Epithelial cell of prostate (primary cell): ENCODE data around the gene CKAP5.
"Not testable (repeated sequence)": the region's sequence is repeated elsewhere in the genome, so short reads cannot be mapped to it uniquely, and the experiment has no call there.

Experiments
- DNase-seq: peaks from one replicate; pipeline ENCODE4 v3.0.0-alpha.2; 2011; ENCODE audit warnings: low read depth, low spot score
- H3K27ac ChIP-seq: fragments of 450-650 bp; 2 replicates; pipeline ENCODE4 v1.5.1; 2017; ENCODE audit warnings: mild to moderate bottlenecking

Gene CKAP5

GRCh38 chr11:46799725-46800124 lies 46.4 kb downstream of the CKAP5 start:
- not testable (repeated sequence) for DNase-seq

GRCh38 chr11:46778416-46778815 lies 67.7 kb downstream of the CKAP5 start:
- H3K27ac ChIP-seq, result no peak overlapping the region
- no peak for DNase-seq

More at GRCh38 chr11:46799725-46800124, 46.4 kb downstream of the CKAP5 start:
- not testable (repeated sequence) for H3K27ac ChIP-seq

- DNase-seq, result no peak
- H3K27ac ChIP-seq, result no peak overlapping the region
Observed at GRCh38 chr11:46776878-46777277, 69.2 kb downstream of the CKAP5 start.

GRCh38 chr11:46769636-46770221 lies 76.4 kb downstream of the CKAP5 start:
- no peak for DNase-seq
- no peak overlapping the region for H3K27ac ChIP-seq

- H3K27ac ChIP-seq, result no peak overlapping the region
- DNase-seq, result no peak
Observed at GRCh38 chr11:46766656-46767055, 79.4 kb downstream of the CKAP5 start.

GRCh38 chr11:46762248-46762647 lies 83.8 kb downstream of the CKAP5 start:
- DNase-seq, result no peak

GRCh38 chr11:46761807-46762206 lies 84.3 kb downstream of the CKAP5 start:
- H3K27ac ChIP-seq, result no peak overlapping the region
- DNase-seq, result no peak

More at GRCh38 chr11:46762248-46762647, 83.8 kb downstream of the CKAP5 start:
- no peak overlapping the region for H3K27ac ChIP-seq

- DNase-seq, result no peak
Observed at GRCh38 chr11:46760429-46761128, 85.5 kb downstream of the CKAP5 start.

GRCh38 chr11:46759196-46759595 lies 86.9 kb downstream of the CKAP5 start:
- H3K27ac ChIP-seq, result no peak overlapping the region
- DNase-seq, result no peak

More at GRCh38 chr11:46760429-46761128, 85.5 kb downstream of the CKAP5 start:
- no peak overlapping the region for H3K27ac ChIP-seq

GRCh38 chr11:46755962-46756361 lies 90.1 kb downstream of the CKAP5 start:
- H3K27ac ChIP-seq, result peak overlapping the region; percentile 24
- DNase-seq, result no peak

GRCh38 chr11:46747150-46747549 lies 98.9 kb downstream of the CKAP5 start:
- no peak overlapping the region for H3K27ac ChIP-seq
- DNase-seq, result no peak

GRCh38 chr11:46745995-46746394 lies 100.1 kb downstream of the CKAP5 start:
- H3K27ac ChIP-seq, result no peak overlapping the region
- DNase-seq, result no peak

- no peak overlapping the region for H3K27ac ChIP-seq
- no peak for DNase-seq
Observed at GRCh38 chr11:46745328-46745727, 100.8 kb downstream of the CKAP5 start.

- no peak for DNase-seq
- H3K27ac ChIP-seq, result no peak overlapping the region
Observed at GRCh38 chr11:46743693-46744339, 102.3 kb downstream of the CKAP5 start.

GRCh38 chr11:46743043-46743442 lies 103.0 kb downstream of the CKAP5 start:
- no peak for DNase-seq
- H3K27ac ChIP-seq, result no peak overlapping the region

- H3K27ac ChIP-seq, result no peak overlapping the region
- DNase-seq, result no peak
Observed at GRCh38 chr11:46741600-46742484, 104.2 kb downstream of the CKAP5 start.

- no peak for DNase-seq
- no peak overlapping the region for H3K27ac ChIP-seq
Observed at GRCh38 chr11:46738887-46739286, 107.2 kb downstream of the CKAP5 start.

- no peak overlapping the region for H3K27ac ChIP-seq
- DNase-seq, result no peak
Observed at GRCh38 chr11:46737699-46738098, 108.4 kb downstream of the CKAP5 start.

GRCh38 chr11:46736615-46737014 lies 109.5 kb downstream of the CKAP5 start:
- H3K27ac ChIP-seq, result no peak overlapping the region
- DNase-seq, result no peak

- DNase-seq, result no peak
- H3K27ac ChIP-seq, result no peak overlapping the region
Observed at GRCh38 chr11:46736146-46736545, 109.9 kb downstream of the CKAP5 start.
